GM12892 (cell line): ENCODE data around the gene SUN1.

Experiments used
- POLR2A ChIP-seq: IDR thresholded peaks from 2 replicates; pipeline ENCODE4 v1.6.1; 2011; ENCODE audit warnings: low read depth, low read length, control low read depth
- POLR2AphosphoS5 ChIP-seq: IDR thresholded peaks from 2 replicates; pipeline ENCODE4 v1.6.1; 2011; ENCODE audit warnings: low read depth, low read length, control low read depth
- TAF1 ChIP-seq: IDR thresholded peaks from 2 replicates; pipeline ENCODE4 v1.6.1; 2011; ENCODE audit warnings: low read depth, mild to moderate bottlenecking, control low read depth, low read length, borderline replicate concordance

DNA sequence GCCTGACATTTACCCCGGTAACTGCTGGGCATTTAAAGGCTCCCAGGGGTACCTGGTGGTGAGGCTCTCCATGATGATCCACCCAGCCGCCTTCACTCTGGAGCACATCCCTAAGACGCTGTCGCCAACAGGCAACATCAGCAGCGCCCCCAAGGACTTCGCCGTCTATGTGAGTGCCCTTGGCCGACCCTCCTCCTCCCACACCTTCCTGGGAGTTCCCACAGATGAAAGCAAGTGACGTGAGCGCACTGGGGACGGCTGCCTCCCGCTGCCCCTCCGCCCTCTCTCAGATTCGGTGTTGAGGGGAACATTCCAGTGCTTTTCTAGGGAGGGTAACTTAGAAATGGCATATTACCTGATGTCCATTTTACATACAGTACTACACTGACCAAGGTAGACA lies 37.1 kb downstream of the SUN1 start:
- TF ChIP-seq POLR2A, result no peak
- TF ChIP-seq TAF1, result no peak
- no peak for TF ChIP-seq POLR2AphosphoS5
